ENCODE measurements around the gene FAM83D. TPM values are rescaled to one million over a fixed set of nuclear protein-coding genes. Genes with fewer than 3 reads are reported as not detected.

The FAM83D gene
- total RNA-seq = 2.9 and 4.2 TPM in 2 replicates

GRCh38 chr20:38926142-38926933 is at the start of gene FAM83D:
FAM83D (plus strand) TSS chr20:38926417; CDS start chr20:38926443, 26 bp downstream.

DNA sequence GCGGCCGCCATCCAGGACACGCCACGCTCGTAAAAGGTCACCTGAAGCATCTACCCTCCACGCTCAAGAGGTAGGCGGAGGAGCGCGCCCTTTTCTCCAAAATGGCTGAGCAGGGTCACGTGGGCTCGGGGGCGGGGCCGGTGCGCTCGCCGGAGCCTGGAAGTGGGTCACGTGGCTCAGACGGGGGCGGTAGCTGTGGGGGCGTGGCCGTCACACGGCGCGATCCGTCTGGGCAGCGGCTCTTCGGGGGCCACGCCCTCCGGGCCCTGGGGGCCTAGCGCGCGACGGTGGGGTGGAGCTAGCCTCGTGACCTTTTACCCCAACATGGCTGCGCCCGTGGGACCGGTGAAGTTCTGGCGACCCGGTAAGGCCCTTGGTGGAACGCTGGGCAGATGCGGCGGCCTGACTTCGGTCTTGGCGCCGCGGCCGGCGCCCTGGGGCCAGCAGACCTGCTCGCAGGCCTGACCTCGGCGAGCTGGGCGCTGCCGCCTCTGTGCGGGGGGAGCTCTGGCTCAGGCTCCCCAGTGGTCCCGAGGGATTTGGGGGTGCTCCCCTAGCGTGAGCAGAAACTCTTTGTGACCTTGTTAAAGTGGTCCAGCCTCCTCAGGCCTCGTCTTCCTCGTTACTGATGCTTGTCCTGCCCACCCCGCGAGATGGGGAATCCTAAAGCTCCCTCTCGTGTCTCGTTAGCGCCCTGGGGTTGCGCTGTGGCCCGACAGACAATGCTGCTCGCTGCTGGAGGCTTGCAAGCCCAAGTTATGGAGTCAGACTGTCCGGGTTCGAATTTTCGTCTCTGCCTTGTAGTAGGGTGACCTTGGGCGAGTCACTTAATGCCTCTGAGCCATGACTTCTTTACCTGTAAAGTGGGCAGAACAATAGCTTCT is 36.1 kb downstream of the FAM83D start, which contains the start of gene DHX35:
DHX35 (plus strand) TSS at position 301 of the 884 bp plus-strand sequence; CDS start at position 325, 24 bp downstream.

Other genes starting within 250 kb of the FAM83D start
- gene SLC32A1, start 201.9 kb upstream of the FAM83D start, total RNA-seq = not detected in 2 replicates
- gene ACTR5, start 178.0 kb upstream of the FAM83D start, total RNA-seq = 4.1 and 4.5 TPM in 2 replicates
- gene PPP1R16B, start 120.7 kb upstream of the FAM83D start, total RNA-seq = 0.31 and 0.44 TPM in 2 replicates
- 7.2 and 7.5 TPM in 2 replicates for gene DHX35, start 35.9 kb downstream of the FAM83D start, total RNA-seq